C4-2B (cell line): Measurements from ENCODE around the gene RNF214.

Experiments used
- ZFX ChIP-seq: fragments of 450-650 bp; IDR thresholded peaks from 2 replicates; pipeline ENCODE4 v1.6.1; 2017
- TF ChIP-seq, protein P1 (sequence below): fragments of 450-650 bp; conservative IDR thresholded peaks from 2 replicates; pipeline ENCODE4 v1.5.1; 2017; ENCODE audit warnings: mild to moderate bottlenecking

GRCh38 chr11:117219001-117219400 lies 13.5 kb upstream of the RNF214 start:
- TF ChIP-seq, protein P1, sequence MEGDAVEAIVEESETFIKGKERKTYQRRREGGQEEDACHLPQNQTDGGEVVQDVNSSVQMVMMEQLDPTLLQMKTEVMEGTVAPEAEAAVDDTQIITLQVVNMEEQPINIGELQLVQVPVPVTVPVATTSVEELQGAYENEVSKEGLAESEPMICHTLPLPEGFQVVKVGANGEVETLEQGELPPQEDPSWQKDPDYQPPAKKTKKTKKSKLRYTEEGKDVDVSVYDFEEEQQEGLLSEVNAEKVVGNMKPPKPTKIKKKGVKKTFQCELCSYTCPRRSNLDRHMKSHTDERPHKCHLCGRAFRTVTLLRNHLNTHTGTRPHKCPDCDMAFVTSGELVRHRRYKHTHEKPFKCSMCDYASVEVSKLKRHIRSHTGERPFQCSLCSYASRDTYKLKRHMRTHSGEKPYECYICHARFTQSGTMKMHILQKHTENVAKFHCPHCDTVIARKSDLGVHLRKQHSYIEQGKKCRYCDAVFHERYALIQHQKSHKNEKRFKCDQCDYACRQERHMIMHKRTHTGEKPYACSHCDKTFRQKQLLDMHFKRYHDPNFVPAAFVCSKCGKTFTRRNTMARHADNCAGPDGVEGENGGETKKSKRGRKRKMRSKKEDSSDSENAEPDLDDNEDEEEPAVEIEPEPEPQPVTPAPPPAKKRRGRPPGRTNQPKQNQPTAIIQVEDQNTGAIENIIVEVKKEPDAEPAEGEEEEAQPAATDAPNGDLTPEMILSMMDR: no peak
- TF ChIP-seq ZFX: no peak
